K562 (cell line): ENCODE data around the gene ADGRA3. TPM values are rescaled to one million over a fixed set of nuclear protein-coding genes. Genes with fewer than 3 reads are reported as not detected.

Experiments
- ATAC-seq: fragments of 200-7000 bp; cut with Tn5 transposase; 3 replicates; pipeline ENCODE4 v1.9.1; 2020; ENCODE audit warnings: moderate library complexity
- BruUV-seq: library from RNA; stranded (reverse); fragments of 400-500 nt; replicated peaks from 2 replicates; lab custom pipeline; 2021; lab: Mats Ljungman, UMichigan
- CTCF ChIA-PET: fragments of 300-600 bp; formaldehyde crosslinking; extraction: SDS; loops from one replicate; lab custom pipeline; 2021; ENCODE audit warnings: low intra/inter-chr PET ratio; lab: Yijun Ruan, JAX
- POLR2A ChIA-PET: fragments of 300-600, 350-650 bp; sonication (Branson Sonifier 250); formaldehyde crosslinking; extraction: SDS; loops from one replicate; lab custom pipeline; 2021; ENCODE audit warnings: antibody characterized with exemption, inconsistent platforms; lab: Yijun Ruan, JAX
- DNase-seq, 4 experiments: peaks; one replicate each; pipeline versions ENCODE4 v3.0.0 to v3.0.0-alpha.2; 2011 to 2018; ENCODE audit warnings: low spot score in 3 of 4, mixed read lengths in 3 of 4; ENCODE audit errors: extremely low read depth in 1 of 4
- FAIRE-seq: peaks from 2 replicates; lab custom pipeline; 2011; peaks lifted over from hg19 to GRCh38; lab: Jason Lieb, UNC
- H2AFZ ChIP-seq: 2 replicates; pipeline ENCODE4 v1.6.0; 2011; ENCODE audit warnings: low read depth, low read length, control low read depth, inconsistent platforms
- H3K27ac ChIP-seq: fragments of 200-600 bp; 3 replicates; pipeline ENCODE4 v1.8.0; 2011; ENCODE audit warnings: low read depth, mild to moderate bottlenecking, control low read depth, inconsistent platforms, low read length, moderate library complexity, mixed read lengths; ENCODE audit errors: extremely low read depth
- H3K27me3 ChIP-seq, 2 experiments: fragments of 300-600 bp in 1 of 2; 2 replicates in 1 of 2; 3 replicates in 1 of 2; pipeline versions ENCODE4 v1.6.0 to v1.8.0; 2011; ENCODE audit warnings: inconsistent platforms in 2 of 2, low read length in 2 of 2, mild to moderate bottlenecking in 1 of 2, mixed read lengths in 1 of 2, moderate library complexity in 1 of 2; ENCODE audit not compliant: control insufficient read depth in 2 of 2, insufficient read depth in 2 of 2
- H3K36me3 ChIP-seq: fragments of 300-600 bp; 3 replicates; pipeline ENCODE4 v1.8.0; 2011; ENCODE audit warnings: mild to moderate bottlenecking, low read length, inconsistent platforms; ENCODE audit not compliant: control insufficient read depth, insufficient read depth
- H3K4me1 ChIP-seq, 2 experiments: fragments of 200-600 bp in 1 of 2; replicated peaks in 1 of 2; 2 replicates in 1 of 2; 3 replicates in 1 of 2; pipeline versions ENCODE4 v1.5.1 to v1.8.0; 2011; ENCODE audit warnings: inconsistent platforms in 2 of 2, low read length in 2 of 2, mild to moderate bottlenecking in 1 of 2, mixed read lengths in 1 of 2, moderate library complexity in 1 of 2; ENCODE audit not compliant: control insufficient read depth in 2 of 2, insufficient read depth in 2 of 2
- H3K4me2 ChIP-seq: 2 replicates; pipeline ENCODE4 v1.6.1; 2011; ENCODE audit warnings: low read length, control low read depth, inconsistent platforms, mixed read lengths; ENCODE audit not compliant: insufficient read depth
- H3K4me3 ChIP-seq: fragments of 200-600 bp; sonication (generic), shearing (Covaris generic); 2 replicates; pipeline ENCODE4 v1.5.1; 2016; ENCODE audit warnings: control low read depth, inconsistent platforms
- H3K79me2 ChIP-seq: fragments of 200-600 bp; 3 replicates; pipeline ENCODE4 v1.8.0; 2011; ENCODE audit warnings: low read length, inconsistent platforms; ENCODE audit not compliant: control insufficient read depth, insufficient read depth
- H3K9ac ChIP-seq, 2 experiments: 2 replicates each; pipeline versions ENCODE4 v1.6.0 to v1.6.1; 2011; ENCODE audit warnings: low read depth in 2 of 2, low read length in 2 of 2, control low read depth in 1 of 2, inconsistent platforms in 1 of 2, mild to moderate bottlenecking in 1 of 2, mixed read lengths in 1 of 2; ENCODE audit not compliant: insufficient read depth in 1 of 2
- H3K9me1 ChIP-seq: one replicate; pipeline ENCODE4 v1.6.0; 2011; ENCODE audit warnings: inconsistent platforms, mild to moderate bottlenecking, low read length, moderate library complexity; ENCODE audit not compliant: control insufficient read depth, insufficient read depth
- H3K9me3 ChIP-seq: replicated peaks from 2 replicates; pipeline ENCODE4 v1.5.1; 2011; ENCODE audit warnings: low read depth, low read length, inconsistent platforms; ENCODE audit not compliant: control insufficient read depth, insufficient read depth
- H4K20me1 ChIP-seq: replicated peaks from 2 replicates; pipeline ENCODE4 v1.6.1; 2011; ENCODE audit warnings: low read length, inconsistent platforms, mixed read lengths; ENCODE audit not compliant: control insufficient read depth, insufficient read depth
- ADNP ChIP-seq: fragments of 200-800 bp; sonication (Bioruptor generic); IDR thresholded peaks from 2 replicates; pipeline ENCODE4 v1.6.1; 2016; ENCODE audit warnings: missing genetic modification characterization, missing compliant biosample characterization
- ETS2 ChIP-seq: IDR thresholded peaks from 2 replicates; pipeline ENCODE4 v1.6.1; 2016; ENCODE audit warnings: borderline replicate concordance, missing genetic modification characterization, mild to moderate bottlenecking, moderate library complexity, missing compliant biosample characterization; ENCODE audit not compliant: poor library complexity, severe bottlenecking
- GATAD2A ChIP-seq: fragments of 450-650 bp; IDR thresholded peaks from 2 replicates; pipeline ENCODE4 v1.6.1; 2017
- HDGF ChIP-seq: fragments of 450-650 bp; IDR thresholded peaks from 2 replicates; pipeline ENCODE4 v1.6.1; 2016
- MTA3 ChIP-seq: fragments of 450-650 bp; formaldehyde crosslinking; IDR thresholded peaks from 2 replicates; pipeline ENCODE4 v1.6.1; 2017; ENCODE audit warnings: mild to moderate bottlenecking, borderline replicate concordance
- PHB2 ChIP-seq: fragments of 450-650 bp; IDR thresholded peaks from 2 replicates; pipeline ENCODE4 v1.6.1; 2017; ENCODE audit warnings: low read depth
- RNF219 ChIP-seq: fragments of 250-450 bp; sonication (Bioruptor Pico); IDR thresholded peaks from 2 replicates; pipeline ENCODE4 v1.5.0; 2022; ENCODE audit warnings: mild to moderate bottlenecking
- TGIF2 ChIP-seq: sonication (generic); formaldehyde crosslinking; IDR thresholded peaks from 2 replicates; pipeline ENCODE4 v1.8.1; 2022; ENCODE audit warnings: mild to moderate bottlenecking, missing genetic modification reagents, moderate library complexity
- U2AF1 ChIP-seq: fragments of 200-400 bp; formaldehyde crosslinking; optimal IDR thresholded peaks from 2 replicates; pipeline ENCODE3; 2017; ENCODE audit warnings: mild to moderate bottlenecking, low read depth, low read length, moderate library complexity
- XRCC5 ChIP-seq: fragments of 200-400 bp; formaldehyde crosslinking; IDR thresholded peaks from 2 replicates; pipeline ENCODE4 v1.6.1; 2017; ENCODE audit warnings: low read depth, mild to moderate bottlenecking, low read length
- ZNF24 ChIP-seq: fragments of 450-650 bp; IDR thresholded peaks from 2 replicates; pipeline ENCODE4 v1.6.1; 2016
- ZNF253 ChIP-seq: fragments of 250-450 bp; sonication (Bioruptor Pico); conservative IDR thresholded peaks from 2 replicates; pipeline ENCODE4 v1.6.1; 2021; ENCODE audit warnings: mild to moderate bottlenecking
- WGBS: fragments of 100-300 bp; shearing (Covaris generic); methylation state at CpG from one replicate; pipeline ENCODE4 v1.1.6; 2016; ENCODE audit warnings: low coverage, mixed read lengths; ENCODE audit not compliant: insufficient coverage; ENCODE audit errors: missing lambda C conversion rate; 5-methylcytosine and 5-hydroxymethylcytosine counted together
- in situ Hi-C: fragments of 300-500 bp; cut with MboI; formaldehyde crosslinking; loops from 4 replicates; pipeline ENCODE4 v1.15.0; 2018; ENCODE audit warnings: inconsistent platforms, mixed read lengths
- intact Hi-C: fragments of 100-400 bp; cut with micrococcal nuclease; formaldehyde crosslinking; loops from 2 replicates; pipeline ENCODE4 v1.14.2; 2022
- polyA plus RNA-seq, 8 experiments: library from polyadenylated mRNA; depleted of rRNA in 4 of 8; stranded (reverse) in 5 of 8; unstranded in 3 of 8; fragments of >200 nt; fragmentation: Nextera tagmentation in 2 of 8; fragmentation: Illumina TruSeq in 1 of 8; extraction: Ambion mirVana in 2 of 8; extraction: Trizol in 1 of 8; gene quantifications; 2 replicates each; pipeline versions ENCODE4 v1.2.1 to v1.2.3, GENCODE V29; 2011 to 2014; ENCODE audit warnings: inconsistent platforms in 1 of 8, missing spikeins in 1 of 8
- total RNA-seq, 7 experiments: library from RNA; depleted of rRNA in 6 of 7; stranded (reverse); fragments of >200 nt in 6 of 7; fragmentation: Illumina TruSeq in 2 of 7; extraction: Trizol in 2 of 7; gene quantifications; 2 replicates each; pipeline versions ENCODE4 v1.2.1 to v1.2.3, GENCODE V29; 2011 to 2021; ENCODE audit warnings: low replicate concordance in 1 of 7

ADGRA3 gene
- total and polyA plus RNA-seq, 9 of the 15 experiments (the other 6 are each of a cell fraction or from before 2014, with no cell fraction given), result 0.06 to 2.3 (median 0.27) TPM; not detected in 3

GRCh38 chr4:22339491-22339890 lies 176.4 kb downstream of the ADGRA3 start:
- no TSS peak for BruUV-seq
- H3K79me2 ChIP-seq, result no peaks in the 10 kb centered on the region
- H3K9me3 ChIP-seq, result no peaks in the 10 kb centered on the region
- TF ChIP-seq XRCC5 (no peak), ZNF253 (CRISPR knock-in tag) (no peak), HDGF (no peak), U2AF1 (no peak), ETS2 (tag) (no peak), TGIF2 (CRISPR knock-in tag) (no peak), MTA3 (no peak), PHB2 (no peak), ADNP (tag) (no peak), GATAD2A (no peak), ZNF24 (no peak), RNF219 (CRISPR knock-in tag) (no peak)
- POLR2A ChIA-PET, result no interaction called here
- intact Hi-C loops, result no loop called here
- H3K36me3 ChIP-seq, result no peaks in the 10 kb centered on the region
- no peak overlapping the region for H2AFZ ChIP-seq
- 3% methylated on average over 5 of the region's 5 CpGs for WGBS
- in situ Hi-C loops, result no loop called here
- CTCF ChIA-PET, result no interaction called here
- no peaks in the 10 kb centered on the region for H3K27me3 ChIP-seq
- H4K20me1 ChIP-seq, result no peaks in the 10 kb centered on the region
- no peaks in the 10 kb centered on the region for H3K9me1 ChIP-seq
- ATAC-seq, result no peak
- no peak overlapping the region for H3K4me3 ChIP-seq
- no peak for DNase-seq
- no peak overlapping the region for H3K4me2 ChIP-seq
- FAIRE-seq, result no peak
- H3K9ac ChIP-seq, result no peak overlapping the region
- H3K27ac ChIP-seq, result no peak overlapping the region
- no peaks in the 10 kb centered on the region for H3K4me1 ChIP-seq
